DOHH2 (cell line): Measurements from ENCODE around the gene PTPN18.

ENCODE experiments used
- EZH2phosphoT487 ChIP-seq: fragments of 200-600 bp; sonication (generic); IDR thresholded peaks from 2 replicates; pipeline ENCODE4 v1.6.1; 2017; ENCODE audit warnings: borderline replicate concordance, mild to moderate bottlenecking, antibody characterized with exemption, low read length, moderate library complexity, mixed read lengths
- TF ChIP-seq, protein P1 (sequence below): fragments of 200-600 bp; sonication (generic); IDR thresholded peaks from one replicate; pipeline ENCODE4 v1.5.1; 2014; ENCODE audit warnings: antibody characterized with exemption, mild to moderate bottlenecking, low read depth, low read length; ENCODE audit not compliant: poor library complexity, severe bottlenecking

DNA sequence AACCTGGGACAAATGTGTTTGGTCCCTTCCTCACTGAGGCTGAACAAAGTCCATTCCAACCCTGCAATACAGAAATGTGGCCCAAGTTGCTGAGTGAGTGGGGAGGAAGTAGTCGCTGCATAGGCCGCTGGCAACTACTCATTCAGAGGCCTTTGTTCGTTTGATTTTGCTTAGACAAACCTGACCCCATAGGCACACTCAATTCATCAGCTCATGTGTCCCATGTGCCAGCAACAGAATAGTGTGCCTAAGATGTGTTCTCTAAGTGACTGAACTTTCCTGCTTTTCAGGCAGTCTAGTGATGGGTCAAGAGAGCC, 23.0 kb downstream of the PTPN18 start:
- TF ChIP-seq, protein P1, sequence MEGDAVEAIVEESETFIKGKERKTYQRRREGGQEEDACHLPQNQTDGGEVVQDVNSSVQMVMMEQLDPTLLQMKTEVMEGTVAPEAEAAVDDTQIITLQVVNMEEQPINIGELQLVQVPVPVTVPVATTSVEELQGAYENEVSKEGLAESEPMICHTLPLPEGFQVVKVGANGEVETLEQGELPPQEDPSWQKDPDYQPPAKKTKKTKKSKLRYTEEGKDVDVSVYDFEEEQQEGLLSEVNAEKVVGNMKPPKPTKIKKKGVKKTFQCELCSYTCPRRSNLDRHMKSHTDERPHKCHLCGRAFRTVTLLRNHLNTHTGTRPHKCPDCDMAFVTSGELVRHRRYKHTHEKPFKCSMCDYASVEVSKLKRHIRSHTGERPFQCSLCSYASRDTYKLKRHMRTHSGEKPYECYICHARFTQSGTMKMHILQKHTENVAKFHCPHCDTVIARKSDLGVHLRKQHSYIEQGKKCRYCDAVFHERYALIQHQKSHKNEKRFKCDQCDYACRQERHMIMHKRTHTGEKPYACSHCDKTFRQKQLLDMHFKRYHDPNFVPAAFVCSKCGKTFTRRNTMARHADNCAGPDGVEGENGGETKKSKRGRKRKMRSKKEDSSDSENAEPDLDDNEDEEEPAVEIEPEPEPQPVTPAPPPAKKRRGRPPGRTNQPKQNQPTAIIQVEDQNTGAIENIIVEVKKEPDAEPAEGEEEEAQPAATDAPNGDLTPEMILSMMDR, result no peak
- TF ChIP-seq EZH2phosphoT487, result no peak
